Subcutaneous adipose tissue (tissue), 4 donors: ENCODE data around the gene PSMA7. TPM values are rescaled to one million over a fixed set of nuclear protein-coding genes. Genes with fewer than 3 reads are reported as not detected.

Experiments used
- total RNA-seq, 4 donors: library from RNA; depleted of rRNA; stranded (reverse); fragments of >200 nt; gene quantifications; one replicate each; pipeline ENCODE4 v1.1.0, GENCODE V29; 2016
- TF ChIP-seq, protein P1 (sequence below): fragments of 450-650 bp; IDR thresholded peaks from one replicate; pipeline ENCODE4 v1.5.1; 2016; ENCODE audit warnings: low read depth, mild to moderate bottlenecking, control low read depth, antibody characterized with exemption, moderate library complexity

PSMA7 gene
- total RNA-seq, 4 donors from 2014 or later, result 299 to 630 (median 399) TPM

GRCh38 chr20:62163485-62163865 is 20.3 kb upstream of the PSMA7 start:
- TF ChIP-seq, protein P1, sequence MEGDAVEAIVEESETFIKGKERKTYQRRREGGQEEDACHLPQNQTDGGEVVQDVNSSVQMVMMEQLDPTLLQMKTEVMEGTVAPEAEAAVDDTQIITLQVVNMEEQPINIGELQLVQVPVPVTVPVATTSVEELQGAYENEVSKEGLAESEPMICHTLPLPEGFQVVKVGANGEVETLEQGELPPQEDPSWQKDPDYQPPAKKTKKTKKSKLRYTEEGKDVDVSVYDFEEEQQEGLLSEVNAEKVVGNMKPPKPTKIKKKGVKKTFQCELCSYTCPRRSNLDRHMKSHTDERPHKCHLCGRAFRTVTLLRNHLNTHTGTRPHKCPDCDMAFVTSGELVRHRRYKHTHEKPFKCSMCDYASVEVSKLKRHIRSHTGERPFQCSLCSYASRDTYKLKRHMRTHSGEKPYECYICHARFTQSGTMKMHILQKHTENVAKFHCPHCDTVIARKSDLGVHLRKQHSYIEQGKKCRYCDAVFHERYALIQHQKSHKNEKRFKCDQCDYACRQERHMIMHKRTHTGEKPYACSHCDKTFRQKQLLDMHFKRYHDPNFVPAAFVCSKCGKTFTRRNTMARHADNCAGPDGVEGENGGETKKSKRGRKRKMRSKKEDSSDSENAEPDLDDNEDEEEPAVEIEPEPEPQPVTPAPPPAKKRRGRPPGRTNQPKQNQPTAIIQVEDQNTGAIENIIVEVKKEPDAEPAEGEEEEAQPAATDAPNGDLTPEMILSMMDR, result no peak

GRCh38 chr20:62162765-62163484 is 19.7 kb upstream of the PSMA7 start:
- TF ChIP-seq, protein P1, result no peak

DNA sequence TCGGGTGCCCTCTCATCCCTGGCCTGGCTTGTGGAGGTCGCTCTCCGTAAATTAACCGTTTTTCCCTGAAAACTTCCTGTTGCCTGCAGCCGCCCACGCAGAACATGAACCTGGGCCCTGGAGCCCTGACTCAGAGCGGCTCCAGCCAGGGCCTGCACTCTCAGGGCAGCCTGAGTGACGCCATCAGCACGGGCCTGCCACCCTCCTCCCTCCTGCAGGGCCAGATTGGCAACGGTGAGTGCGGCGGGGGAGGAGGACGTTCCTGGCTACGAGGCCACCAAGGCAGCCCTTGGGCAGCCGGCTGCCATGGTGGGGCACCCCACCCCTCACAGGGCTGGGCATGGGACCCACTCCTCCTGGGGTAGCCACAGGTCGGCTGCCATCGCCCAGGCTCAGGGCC is 18.2 kb upstream of the PSMA7 start:
- TF ChIP-seq, protein P1, result no peak

DNA sequence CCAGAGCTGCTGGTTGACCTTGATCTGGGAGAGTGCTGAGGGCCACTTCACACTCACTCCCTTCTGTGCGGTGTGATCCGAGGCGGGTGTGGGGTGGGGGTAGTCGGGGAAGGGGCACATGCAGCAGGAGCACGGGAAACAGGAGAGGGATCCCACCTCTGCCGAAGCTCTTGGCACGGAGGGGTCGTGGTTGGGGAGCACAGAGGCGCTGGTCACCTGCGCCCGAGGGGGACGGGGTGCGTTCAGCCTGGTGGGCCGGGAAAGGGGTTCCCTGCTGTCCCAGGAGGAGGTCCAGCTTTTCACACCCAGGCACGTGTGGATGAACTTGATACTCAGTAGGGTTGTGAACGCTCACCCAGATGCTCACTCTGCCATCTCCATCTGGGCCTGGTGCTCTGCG is 17.7 kb upstream of the PSMA7 start:
- TF ChIP-seq, protein P1, result no peak

DNA sequence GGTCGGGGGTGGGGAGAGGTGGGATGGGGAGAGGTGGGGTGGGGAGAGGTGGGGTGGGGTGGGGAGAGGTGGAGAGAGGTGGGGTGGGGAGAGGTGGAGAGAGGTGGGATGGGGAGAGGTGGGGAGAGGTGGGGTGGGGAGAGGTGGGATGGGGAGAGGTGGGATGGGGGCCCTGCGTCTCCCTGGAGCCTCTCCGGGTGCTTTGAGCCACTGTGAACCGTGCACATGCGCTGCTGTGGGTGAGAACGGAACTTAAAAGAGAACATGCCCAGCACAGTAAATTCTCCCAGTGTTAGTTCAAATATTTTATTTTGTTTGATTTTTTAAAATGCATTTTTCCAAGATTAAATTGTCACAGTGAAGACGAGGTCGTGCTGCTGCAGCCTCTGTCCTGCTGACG is 17.1 kb upstream of the PSMA7 start:
- TF ChIP-seq, protein P1, result no peak

DNA sequence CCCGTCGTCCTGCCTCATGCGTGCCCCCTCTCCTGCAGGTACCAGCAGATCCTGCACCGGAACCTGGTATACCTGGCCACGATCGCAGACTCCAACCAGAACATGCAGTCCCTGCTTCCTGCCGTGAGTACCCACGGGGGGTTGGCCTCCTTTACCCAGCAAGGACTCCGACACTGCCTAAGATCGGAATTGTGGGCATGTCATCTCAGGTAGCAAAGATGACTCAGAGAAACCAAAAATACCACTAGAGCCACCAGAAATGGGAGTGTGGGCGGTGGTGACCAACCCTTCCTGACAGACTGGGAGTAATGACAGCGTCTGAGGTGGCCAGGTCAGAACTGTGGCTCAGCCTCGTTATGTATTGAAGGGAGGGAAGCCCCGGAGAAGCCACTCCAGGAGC is 16.6 kb upstream of the PSMA7 start:
- TF ChIP-seq, protein P1, result no peak

DNA sequence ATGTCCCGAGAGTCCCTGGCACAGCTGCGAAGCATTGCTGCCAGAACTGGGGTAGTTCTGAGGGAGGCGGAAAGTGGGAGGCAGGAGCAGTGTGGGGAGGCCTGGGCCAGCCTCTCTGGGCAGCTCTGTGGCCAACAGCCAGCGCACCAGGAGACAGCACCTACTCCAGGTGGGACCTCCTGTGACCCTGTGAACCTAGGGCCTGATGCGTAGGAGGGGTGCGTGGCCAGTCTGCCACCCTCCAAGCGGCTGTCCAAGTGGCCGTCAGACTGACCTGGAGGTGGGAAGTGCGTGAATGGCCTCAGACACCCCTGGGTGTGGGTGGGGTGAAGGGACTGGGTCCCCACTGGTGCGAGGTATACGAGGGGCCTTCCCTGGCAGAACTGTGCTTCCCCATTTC is 15.9 kb upstream of the PSMA7 start:
- TF ChIP-seq, protein P1, result no peak
